Fibroblast of villous mesenchyme (primary cell): ENCODE data around the gene KAZN. TPM values are rescaled to one million over a fixed set of nuclear protein-coding genes. Genes with fewer than 3 reads are reported as not detected.

Source experiments
- DNase-seq: peaks from one replicate; pipeline ENCODE4 v3.0.0-alpha.2; 2010; ENCODE audit warnings: low read depth
- H3K4me3 ChIP-seq: 2 replicates; pipeline ENCODE4 v1.5.1; 2011; ENCODE audit warnings: low read depth, mild to moderate bottlenecking, low read length
- CTCF ChIP-seq: IDR thresholded peaks from 2 replicates; pipeline ENCODE4 v1.5.1; 2012; ENCODE audit warnings: low read depth, mild to moderate bottlenecking, low read length; ENCODE audit not compliant: insufficient read depth
- total RNA-seq: library from RNA; depleted of rRNA; stranded (reverse); fragments of >200 nt; gene quantifications from 2 replicates; pipeline ENCODE4 v1.2.3, GENCODE V29; 2012

The KAZN gene
- total RNA-seq, 1 donor = 8.6 TPM

- TF ChIP-seq CTCF = no peak
- DNase-seq = no peak
- H3K4me3 ChIP-seq = no peak overlapping the region
These were observed 266.6 kb downstream of the KAZN start for GRCh38 chr1:14865106-14865505.

GRCh38 chr1:14866911-14867612 is 268.6 kb downstream of the KAZN start:
- no peak for TF ChIP-seq CTCF
- H3K4me3 ChIP-seq = no peak overlapping the region
- DNase-seq = no peak

- H3K4me3 ChIP-seq = no peak overlapping the region
- DNase-seq = no peak
- TF ChIP-seq CTCF = no peak
These were observed 270.7 kb downstream of the KAZN start for GRCh38 chr1:14869187-14869586.

GRCh38 chr1:14871218-14871970 is 272.9 kb downstream of the KAZN start:
- no peak for DNase-seq
- no peak overlapping the region for H3K4me3 ChIP-seq
- TF ChIP-seq CTCF = no peak

GRCh38 chr1:14872762-14873161 is 274.3 kb downstream of the KAZN start:
- no peak for TF ChIP-seq CTCF
- no peak overlapping the region for H3K4me3 ChIP-seq
- DNase-seq = no peak

- no peak for DNase-seq
- no peak overlapping the region for H3K4me3 ChIP-seq
- TF ChIP-seq CTCF = no peak
These were observed 275.2 kb downstream of the KAZN start for GRCh38 chr1:14873677-14874076.
